Endothelial cell of umbilical vein (primary cell): ENCODE measurements around the gene SDCCAG8. TPM values are rescaled to one million over a fixed set of nuclear protein-coding genes. Genes with fewer than 3 reads are reported as not detected.

ENCODE experiments used
- BruUV-seq: library from RNA; stranded (reverse); fragments of 400-500 nt; replicated peaks from 2 replicates; lab custom pipeline; 2021; lab: Mats Ljungman, UMichigan
- CTCF ChIA-PET: fragments of 300-600, 350-600 bp; sonication (Branson Sonifier 250); formaldehyde crosslinking; loops from one replicate; lab custom pipeline; 2021; ENCODE audit warnings: antibody characterized with exemption, inconsistent platforms; lab: Charles Lee
- POLR2A ChIA-PET: fragments of 300-600, 350-600 bp; sonication (Branson Sonifier 250); formaldehyde crosslinking; loops from one replicate; lab custom pipeline; 2021; ENCODE audit warnings: antibody characterized with exemption, inconsistent platforms; lab: Charles Lee
- DNase-seq: peaks from one replicate; pipeline ENCODE4 v3.0.0-alpha.2; 2011; ENCODE audit warnings: low read depth, low spot score
- FAIRE-seq: peaks from 2 replicates; lab custom pipeline; 2011; peaks lifted over from hg19 to GRCh38; lab: Jason Lieb, UNC
- H2AFZ ChIP-seq: 2 replicates; pipeline ENCODE4 v1.6.0; 2012; ENCODE audit warnings: low read depth, low read length, control low read depth, inconsistent platforms
- H3K27ac ChIP-seq: 2 replicates; pipeline ENCODE4 v1.5.1; 2011; ENCODE audit warnings: low read depth, mild to moderate bottlenecking, control low read depth, low read length, moderate library complexity; ENCODE audit not compliant: insufficient read depth
- H3K27me3 ChIP-seq, 2 experiments: 2 replicates each; pipeline versions ENCODE4 v1.6.0 to v1.6.1; 2011; ENCODE audit warnings: low read length in 2 of 2, mixed read lengths in 1 of 2; ENCODE audit not compliant: control insufficient read depth in 2 of 2, insufficient read depth in 2 of 2
- H3K36me3 ChIP-seq, 2 experiments: 2 replicates in 1 of 2; 3 replicates in 1 of 2; pipeline ENCODE4 v1.5.1; 2011; ENCODE audit warnings: low read length in 2 of 2, mild to moderate bottlenecking in 1 of 2, moderate library complexity in 1 of 2; ENCODE audit not compliant: control insufficient read depth in 2 of 2, insufficient read depth in 2 of 2; ENCODE audit errors: extremely low read depth in 1 of 2
- H3K4me1 ChIP-seq: 3 replicates; pipeline ENCODE4 v1.5.1; 2011; ENCODE audit warnings: mild to moderate bottlenecking, low read length; ENCODE audit not compliant: control insufficient read depth, insufficient read depth; ENCODE audit errors: extremely low read depth
- H3K4me2 ChIP-seq: 2 replicates; pipeline ENCODE4 v1.6.1; 2011; ENCODE audit warnings: low read length, control low read depth, mixed read lengths; ENCODE audit not compliant: insufficient read depth
- H3K4me3 ChIP-seq, 3 experiments: fragments of 200-600 bp in 1 of 3; sonication (generic), shearing (Covaris generic) in 1 of 3; replicated peaks in 1 of 3; 2 replicates each; pipeline ENCODE4 v1.5.1; 2011 to 2016; ENCODE audit warnings: control low read depth in 3 of 3, low read length in 3 of 3, mild to moderate bottlenecking in 2 of 3, inconsistent platforms in 1 of 3, low read depth in 1 of 3, moderate library complexity in 1 of 3; ENCODE audit not compliant: insufficient read depth in 1 of 3
- H3K79me2 ChIP-seq: 2 replicates; pipeline ENCODE4 v1.6.0; 2012; ENCODE audit warnings: low read length, inconsistent platforms; ENCODE audit not compliant: control insufficient read depth, insufficient read depth
- H3K9ac ChIP-seq: replicated peaks from 2 replicates; pipeline ENCODE3; 2011; ENCODE audit warnings: low read length, control low read depth; ENCODE audit not compliant: insufficient read depth; ENCODE audit errors: extremely low read depth
- H3K9me1 ChIP-seq: replicated peaks from 3 replicates; pipeline ENCODE4 v1.6.0; 2011; ENCODE audit warnings: mild to moderate bottlenecking, low read length; ENCODE audit not compliant: control insufficient read depth, insufficient read depth; ENCODE audit errors: extremely low read depth
- H3K9me3 ChIP-seq: replicated peaks from 2 replicates; pipeline ENCODE4 v1.5.1; 2012; ENCODE audit warnings: low read length, inconsistent platforms; ENCODE audit not compliant: control insufficient read depth, insufficient read depth
- H4K20me1 ChIP-seq: replicated peaks from 2 replicates; pipeline ENCODE3; 2011; ENCODE audit warnings: mild to moderate bottlenecking, low read length; ENCODE audit not compliant: control insufficient read depth, insufficient read depth; ENCODE audit errors: extremely low read depth
- EZH2 ChIP-seq: IDR thresholded peaks from 2 replicates; pipeline ENCODE4 v1.6.1; 2012; ENCODE audit warnings: borderline replicate concordance, low read depth, mild to moderate bottlenecking, moderate library complexity, low read length, inconsistent platforms; ENCODE audit not compliant: severe bottlenecking
- FOS ChIP-seq: IDR thresholded peaks from 2 replicates; pipeline ENCODE4 v1.6.1; 2011; ENCODE audit warnings: mild to moderate bottlenecking, low read length, moderate library complexity, borderline replicate concordance; ENCODE audit not compliant: insufficient read depth
- GATA2 ChIP-seq: IDR thresholded peaks from 2 replicates; pipeline ENCODE4 v1.7.0; 2011; ENCODE audit warnings: low read depth, mild to moderate bottlenecking, moderate library complexity, mixed read lengths, low read length; ENCODE audit not compliant: insufficient read length, insufficient read depth
- JUN ChIP-seq: IDR thresholded peaks from 2 replicates; pipeline ENCODE4 v1.6.1; 2011; ENCODE audit warnings: borderline replicate concordance, low read depth; ENCODE audit not compliant: insufficient read length, insufficient read depth
- MAX ChIP-seq: IDR thresholded peaks from 2 replicates; pipeline ENCODE4 v1.6.1; 2011; ENCODE audit not compliant: insufficient read depth, insufficient read length
- MYC ChIP-seq: IDR thresholded peaks from one replicate; pipeline ENCODE4 v1.6.1; 2011; ENCODE audit warnings: mild to moderate bottlenecking, low read depth, low read length
- POLR2A ChIP-seq: IDR thresholded peaks from 2 replicates; pipeline ENCODE4 v1.6.1; 2012; ENCODE audit warnings: low read depth, mild to moderate bottlenecking, control low read depth, low read length
- POLR2AphosphoS5 ChIP-seq: IDR thresholded peaks from 2 replicates; pipeline ENCODE4 v1.6.1; 2012; ENCODE audit warnings: low read depth, mild to moderate bottlenecking, control low read depth, low read length, moderate library complexity; ENCODE audit not compliant: insufficient read depth
- dilution Hi-C: fragments of 300-500 bp; cut with MboI; formaldehyde crosslinking; loops from one replicate; pipeline ENCODE4 v1.15.0; 2019; ENCODE audit warnings: low sequenced_read_pairs; ENCODE audit not compliant: extremely low pct_ligation_motif_present
- intact Hi-C: fragments of 100-400 bp; cut with micrococcal nuclease; formaldehyde crosslinking; loops from one replicate; pipeline ENCODE4 v1.10.0; 2022
- polyA plus RNA-seq, 4 experiments: library from polyadenylated mRNA; depleted of rRNA in 3 of 4; stranded (reverse) in 3 of 4; unstranded in 1 of 4; fragments of >200 nt; gene quantifications; 2 replicates each; pipeline versions ENCODE4 v1.2.1 to v1.2.3, GENCODE V29; 2011 to 2012; ENCODE audit warnings: missing spikeins in 1 of 4
- total RNA-seq: library from RNA; stranded (reverse); gene quantifications from 2 replicates; pipeline ENCODE4 v1.2.3, GENCODE V29; 2021
- TF ChIP-seq, protein P1 (sequence below), 2 donors: IDR thresholded peaks; 1 replicate in 1 of 2; 2 replicates in 1 of 2; pipeline ENCODE4 v1.5.1; 2011; ENCODE audit warnings: low read length in 2 of 2, mild to moderate bottlenecking in 2 of 2, moderate library complexity in 2 of 2, control low read depth in 1 of 2, inconsistent platforms in 1 of 2, low read depth in 1 of 2; ENCODE audit not compliant: insufficient read depth in 1 of 2; ENCODE audit errors: extremely low read depth in 1 of 2

Gene SDCCAG8
- total and polyA plus RNA-seq, 2 donors (not counting 3 experiments of a cell fraction or from before 2014, with no cell fraction given): 14.6 to 25.7 TPM

DNA sequence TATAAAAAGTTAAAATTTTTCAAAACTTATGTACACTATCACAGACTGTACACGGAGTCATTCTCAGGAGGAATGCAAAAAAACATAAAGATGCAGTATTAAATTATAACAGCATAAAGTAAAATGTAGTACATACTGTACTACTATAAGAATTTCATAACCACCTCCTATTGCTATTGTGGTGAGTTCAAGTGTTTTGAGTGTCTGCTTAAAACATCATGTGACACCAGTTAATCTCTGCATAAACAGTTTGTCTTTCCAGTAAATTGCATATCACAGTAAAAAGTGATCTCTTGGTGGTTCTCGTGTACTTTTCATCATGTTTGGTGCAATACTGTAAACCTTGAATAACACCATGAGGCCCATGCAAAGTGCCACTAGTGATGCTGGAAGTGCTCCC lies 45.2 kb downstream of the SDCCAG8 start:
- ChIA-PET POLR2A (no interaction called here), CTCF (no interaction called here)
- Histone ChIP-seq H3K9ac (no peak overlapping the region), H3K36me3 (peaks cover 0 to 3% of the 10 kb centered on the region in 2 experiments), H3K4me2 (no peak overlapping the region), H3K9me3 (no peaks in the 10 kb centered on the region), H3K27me3 (no peaks in the 10 kb centered on the region), H3K9me1 (no peaks in the 10 kb centered on the region), H4K20me1 (no peaks in the 10 kb centered on the region), H3K4me1 (no peaks in the 10 kb centered on the region), H3K27ac (no peak overlapping the region), H3K79me2 (no peaks in the 10 kb centered on the region), H3K4me3 (no peak overlapping the region), H2AFZ (no peak overlapping the region)
- TF ChIP-seq FOS (no peak), EZH2 (no peak), GATA2 (no peak), JUN (no peak), MYC (no peak), POLR2AphosphoS5 (no peak), POLR2A (no peak), MAX (no peak)
- TF ChIP-seq, protein P1, sequence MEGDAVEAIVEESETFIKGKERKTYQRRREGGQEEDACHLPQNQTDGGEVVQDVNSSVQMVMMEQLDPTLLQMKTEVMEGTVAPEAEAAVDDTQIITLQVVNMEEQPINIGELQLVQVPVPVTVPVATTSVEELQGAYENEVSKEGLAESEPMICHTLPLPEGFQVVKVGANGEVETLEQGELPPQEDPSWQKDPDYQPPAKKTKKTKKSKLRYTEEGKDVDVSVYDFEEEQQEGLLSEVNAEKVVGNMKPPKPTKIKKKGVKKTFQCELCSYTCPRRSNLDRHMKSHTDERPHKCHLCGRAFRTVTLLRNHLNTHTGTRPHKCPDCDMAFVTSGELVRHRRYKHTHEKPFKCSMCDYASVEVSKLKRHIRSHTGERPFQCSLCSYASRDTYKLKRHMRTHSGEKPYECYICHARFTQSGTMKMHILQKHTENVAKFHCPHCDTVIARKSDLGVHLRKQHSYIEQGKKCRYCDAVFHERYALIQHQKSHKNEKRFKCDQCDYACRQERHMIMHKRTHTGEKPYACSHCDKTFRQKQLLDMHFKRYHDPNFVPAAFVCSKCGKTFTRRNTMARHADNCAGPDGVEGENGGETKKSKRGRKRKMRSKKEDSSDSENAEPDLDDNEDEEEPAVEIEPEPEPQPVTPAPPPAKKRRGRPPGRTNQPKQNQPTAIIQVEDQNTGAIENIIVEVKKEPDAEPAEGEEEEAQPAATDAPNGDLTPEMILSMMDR (IDR thresholded peaks at IDR 0.05; ENCODE audit: extremely low read depth in 1 of 2, insufficient read depth in 1 of 2, low read depth in 1 of 2, low read length in 2 of 2): no peak
- intact Hi-C loops (no loop called here), dilution Hi-C loops (no loop called here)
- no peak for FAIRE-seq
- BruUV-seq: no TSS peak
- no peak for DNase-seq
